H9 (cell line): ENCODE results near the gene PEX26. TPM values are rescaled to one million over a fixed set of nuclear protein-coding genes. Genes with fewer than 3 reads are reported as not detected.

Source experiments
- DNase-seq: peaks from one replicate; pipeline ENCODE4 v3.0.0-alpha.2; 2017
- H2AFZ ChIP-seq: one replicate; pipeline ENCODE4 v1.6.1; 2013; ENCODE audit warnings: mild to moderate bottlenecking, low read length, control low read depth, moderate library complexity
- H2AK5ac ChIP-seq: 2 replicates; pipeline ENCODE4 v1.6.1; 2013; ENCODE audit warnings: low read length, control low read depth, mixed read lengths; ENCODE audit not compliant: insufficient read length
- H2BK120ac ChIP-seq: one replicate; pipeline ENCODE4 v1.6.1; 2013; ENCODE audit warnings: low read depth, mild to moderate bottlenecking, low read length, control low read depth, inconsistent platforms; ENCODE audit not compliant: poor library complexity, severe bottlenecking
- H2BK12ac ChIP-seq: 2 replicates; pipeline ENCODE4 v1.6.1; 2013; ENCODE audit warnings: low read length, control low read depth, mixed read lengths, low read depth; ENCODE audit not compliant: insufficient read length
- H2BK15ac ChIP-seq: 2 replicates; pipeline ENCODE4 v1.6.1; 2013; ENCODE audit warnings: low read depth, low read length, control low read depth
- H2BK20ac ChIP-seq: one replicate; pipeline ENCODE4 v1.6.1; 2013; ENCODE audit warnings: low read depth, mild to moderate bottlenecking, low read length, control low read depth, inconsistent platforms; ENCODE audit not compliant: poor library complexity, severe bottlenecking
- H2BK5ac ChIP-seq: 2 replicates; pipeline ENCODE4 v1.6.1; 2013; ENCODE audit warnings: low read length, control low read depth, mixed read lengths; ENCODE audit not compliant: insufficient read length
- H3K14ac ChIP-seq: 2 replicates; pipeline ENCODE4 v1.6.1; 2013; ENCODE audit warnings: low read length, control low read depth; ENCODE audit not compliant: insufficient read depth
- H3K18ac ChIP-seq: 2 replicates; pipeline ENCODE4 v1.6.1; 2013; ENCODE audit warnings: low read depth, mild to moderate bottlenecking, mixed read lengths, low read length, control low read depth; ENCODE audit not compliant: insufficient read length
- H3K23ac ChIP-seq: 2 replicates; pipeline ENCODE4 v1.6.1; 2013; ENCODE audit warnings: low read length, control low read depth, mixed read lengths, low read depth; ENCODE audit not compliant: insufficient read length
- H3K23me2 ChIP-seq: 2 replicates; pipeline ENCODE4 v1.6.1; 2013; ENCODE audit warnings: low read depth, mild to moderate bottlenecking, mixed read lengths, low read length, control low read depth; ENCODE audit not compliant: insufficient read length, poor library complexity, severe bottlenecking
- H3K27ac ChIP-seq: 2 replicates; pipeline ENCODE4 v1.5.1; 2013; ENCODE audit warnings: low read length, control low read depth, mixed read lengths, low read depth; ENCODE audit not compliant: insufficient read length
- H3K27me3 ChIP-seq: 2 replicates; pipeline ENCODE4 v1.6.1; 2013; ENCODE audit warnings: low read length, control low read depth, inconsistent platforms; ENCODE audit not compliant: insufficient read depth
- H3K4ac ChIP-seq: 2 replicates; pipeline ENCODE4 v1.6.1; 2013; ENCODE audit warnings: low read depth, mild to moderate bottlenecking, control low read depth, inconsistent platforms, low read length, moderate library complexity
- H3K4me1 ChIP-seq: 2 replicates; pipeline ENCODE4 v1.6.1; 2013; ENCODE audit warnings: low read length, control low read depth, inconsistent platforms; ENCODE audit not compliant: insufficient read depth
- H3K4me2 ChIP-seq: 2 replicates; pipeline ENCODE4 v1.6.1; 2013; ENCODE audit warnings: low read length, control low read depth, mixed read lengths; ENCODE audit not compliant: insufficient read length, insufficient read depth
- H3K56ac ChIP-seq: 2 replicates; pipeline ENCODE4 v1.6.1; 2013; ENCODE audit warnings: low read depth, mild to moderate bottlenecking, mixed read lengths, low read length, control low read depth; ENCODE audit not compliant: insufficient read length
- H3K79me1 ChIP-seq: 2 replicates; pipeline ENCODE4 v1.6.1; 2013; ENCODE audit warnings: low read depth, mild to moderate bottlenecking, moderate library complexity, low read length, control low read depth, inconsistent platforms; ENCODE audit not compliant: insufficient read depth, poor library complexity, severe bottlenecking
- H3K79me2 ChIP-seq: 2 replicates; pipeline ENCODE4 v1.6.1; 2013; ENCODE audit warnings: low read length, control low read depth, inconsistent platforms; ENCODE audit not compliant: insufficient read depth
- H3K9ac ChIP-seq: 2 replicates; pipeline ENCODE4 v1.6.1; 2013; ENCODE audit warnings: low read length, control low read depth, mixed read lengths; ENCODE audit not compliant: insufficient read length; ENCODE audit errors: extremely low read depth
- H3K9me3 ChIP-seq: one replicate; pipeline ENCODE4 v1.6.1; 2013; ENCODE audit warnings: low read depth, low read length, inconsistent platforms; ENCODE audit not compliant: control insufficient read depth
- H3T11ph ChIP-seq: one replicate; pipeline ENCODE4 v1.6.1; 2013; ENCODE audit warnings: mild to moderate bottlenecking, low read length, control low read depth, inconsistent platforms
- H4K20me1 ChIP-seq: one replicate; pipeline ENCODE4 v1.6.1; 2013; ENCODE audit not compliant: control insufficient read depth, insufficient read length, insufficient read depth
- H4K5ac ChIP-seq: 2 replicates; pipeline ENCODE4 v1.6.1; 2013; ENCODE audit warnings: low read depth, mild to moderate bottlenecking, mixed read lengths, low read length, control low read depth; ENCODE audit not compliant: insufficient read length
- H4K8ac ChIP-seq: replicated peaks from 2 replicates; pipeline ENCODE4 v1.6.1; 2013; ENCODE audit warnings: low read length, control low read depth, mixed read lengths, low read depth; ENCODE audit not compliant: insufficient read length
- H4K91ac ChIP-seq: 2 replicates; pipeline ENCODE4 v1.6.1; 2013; ENCODE audit warnings: low read depth, mild to moderate bottlenecking, moderate library complexity, mixed read lengths, low read length, control low read depth; ENCODE audit not compliant: insufficient read length
- H3K27ac Mint-ChIP-seq, 3 experiments: 2 replicates in 2 of 3; 3 replicates in 1 of 3; pipeline ENCODE4 v1.8.0; 2020 to 2021; ENCODE audit warnings: mixed read lengths in 3 of 3, mild to moderate bottlenecking in 1 of 3, moderate library complexity in 1 of 3
- H3K27me3 Mint-ChIP-seq: 2 replicates; pipeline ENCODE4 v1.8.0; 2021; ENCODE audit warnings: low read depth, mild to moderate bottlenecking, moderate library complexity, mixed read lengths
- H3K36me3 Mint-ChIP-seq, 3 experiments: 2 replicates in 2 of 3; 3 replicates in 1 of 3; pipeline ENCODE4 v1.8.0; 2020 to 2021; ENCODE audit warnings: low read depth in 3 of 3, mixed read lengths in 3 of 3; ENCODE audit not compliant: insufficient read depth in 1 of 3
- H3K4me1 Mint-ChIP-seq, 2 experiments: 2 replicates each; pipeline ENCODE4 v1.8.0; 2020; ENCODE audit warnings: mixed read lengths in 2 of 2
- H3K4me3 Mint-ChIP-seq, 2 experiments: 2 replicates in 1 of 2; 3 replicates in 1 of 2; pipeline ENCODE4 v1.8.0; 2020 to 2021; ENCODE audit warnings: mild to moderate bottlenecking in 2 of 2, mixed read lengths in 2 of 2, moderate library complexity in 1 of 2
- H3K9me3 Mint-ChIP-seq, 2 experiments: 2 replicates in 1 of 2; 3 replicates in 1 of 2; pipeline ENCODE4 v1.8.0; 2020; ENCODE audit warnings: mild to moderate bottlenecking in 2 of 2, mixed read lengths in 2 of 2, moderate library complexity in 1 of 2
- CTCF ChIP-seq: fragments of 200-600 bp; sonication (generic); conservative IDR thresholded peaks from 3 replicates; pipeline ENCODE4 v1.8.0; 2021; ENCODE audit warnings: antibody characterized with exemption, mild to moderate bottlenecking
- WGBS: extraction: QIAGEN DNeasy Blood & Tissue Kit; methylation state at CpG from one replicate; pipeline ENCODE4 v1.1.7; 2013; ENCODE audit warnings: missing lambda C conversion rate, low lambda C conversion rate, mixed read lengths; ENCODE audit not compliant: insufficient read length; ENCODE audit errors: extremely low coverage; 5-methylcytosine and 5-hydroxymethylcytosine counted together
- total RNA-seq: library from RNA; stranded (reverse); gene quantifications from 2 replicates; pipeline ENCODE4 v1.2.1, GENCODE V29; 2021

The PEX26 gene
- total RNA-seq, 1 experiment from 2014 or later = 35.4 TPM

- Mint-ChIP-seq H3K4me3 (no peak overlapping the region), H3K36me3 (peaks cover 0 to 5% (median 2%) of the 10 kb centered on the region in 3 experiments; a peak in 5 of 7 replicates), H3K4me1 (peaks cover 3 to 11% of the 10 kb centered on the region in 2 experiments; a peak in 3 of 4 replicates), H3K27me3 (peaks cover 5% of the 10 kb centered on the region), H3K9me3 (no peaks in the 10 kb centered on the region), H3K27ac (no peak overlapping the region)
- Histone ChIP-seq H3K14ac (no peak overlapping the region; the same call in 1 of the 2 replicates), H2BK120ac (no peak overlapping the region), H3K4me2 (no peak overlapping the region), H4K5ac (no peak overlapping the region), H3K18ac (no peak overlapping the region), H2BK5ac (no peak overlapping the region), H3K9ac (no peak overlapping the region), H3K23me2 (no peaks in the 10 kb centered on the region), H2BK15ac (no peak overlapping the region), H3K27me3 (no peaks in the 10 kb centered on the region), H3K79me2 (no peaks in the 10 kb centered on the region), H2AFZ (no peak overlapping the region), H3K27ac (no peak overlapping the region), H3K4ac (no peak overlapping the region), H2AK5ac (no peak overlapping the region), H4K20me1 (no peaks in the 10 kb centered on the region), H3K9me3 (no peaks in the 10 kb centered on the region), H4K91ac (no peak overlapping the region), H3K23ac (no peak overlapping the region), H2BK20ac (no peak overlapping the region), H4K8ac (no peak overlapping the region), H3K79me1 (no peaks in the 10 kb centered on the region), H2BK12ac (no peak overlapping the region), H3K4me1 (peaks cover 5% of the 10 kb centered on the region; the same call in 1 of the 2 replicates), H3K56ac (no peak overlapping the region), H3T11ph (no peak overlapping the region)
- TF ChIP-seq CTCF = no peak
- no CpG with 5 or more reads among the region's 20 CpGs for WGBS
- no peak for DNase-seq
Observed at GRCh38 chr22:18130699-18131429, 53.1 kb downstream of the PEX26 start.
